Measurements from ENCODE around the gene DYTN. TPM values are rescaled to one million over a fixed set of nuclear protein-coding genes. Genes with fewer than 3 reads are reported as not detected.

Gene DYTN
- total RNA-seq, 4 donors from 2014 or later: not detected

- no peak overlapping the region for H3K27ac ChIP-seq
- no peak for DNase-seq (ENCODE audit: low spot score in 2 of 2)
- H3K9me3 ChIP-seq: no peaks in the 10 kb centered on the region
- TF ChIP-seq POLR2A (IDR thresholded peaks at IDR 0.05): no peak
- TF ChIP-seq CTCF (IDR thresholded peaks at IDR 0.05): no peak
- no peak for TF ChIP-seq EP300 (IDR thresholded peaks at IDR 0.05)
- H3K4me3 ChIP-seq: no peak overlapping the region
- 93% methylated on average over 3 of the region's 3 CpGs for WGBS, 2 donors
- H3K36me3 ChIP-seq: peaks cover 0 to 5% (median 0%) of the 10 kb centered on the region in 3 donors
- H3K4me1 ChIP-seq: no peaks in the 10 kb centered on the region
- H3K27me3 ChIP-seq: no peaks in the 10 kb centered on the region
Measured at GRCh38 chr2:206603243-206603642, 115.0 kb downstream of the DYTN start.

Small RNA genes lying within 50 kb of the gene (small RNA-seq; reads per million reads assigned to genes)
- gene RF00019: not detected

Other genes with a start within 250 kb of the DYTN start
- gene FAM237A, start 75.9 kb downstream of the DYTN start, total RNA-seq: not detected
- gene MDH1B, start 46.9 kb upstream of the DYTN start, total RNA-seq: 1 to 10 TPM in 2 of 4 donors, under 1 TPM in 1, not detected in 1; 0.63 to 2.4 (median 1.5) TPM
- gene FASTKD2, start 47.2 kb upstream of the DYTN start, total RNA-seq: 10 to 100 TPM; 22.4 to 36.5 (median 26.8) TPM
- 1 to 10 TPM in 1 of 4 donors, under 1 TPM in 2, not detected in 1; 0.39 to 2.2 (median 0.63) TPM for gene CPO, start 221.1 kb upstream of the DYTN start, total RNA-seq

All from tibial nerve (tissue), 4 donors.